Uterus (tissue), 4 donors: ENCODE data around the gene ADAMTS14. TPM values are rescaled to one million over a fixed set of nuclear protein-coding genes. Genes with fewer than 3 reads are reported as not detected.
A peak's percentile ranks its signal among the peaks of the same experiment; 100 is the strongest.

Experiments
- DNase-seq, 2 donors: peaks; one replicate each; pipeline ENCODE4 v3.0.0-alpha.2; 2019 to 2020
- H3K27ac ChIP-seq, 2 donors: fragments of 200-600 bp; sonication (generic); 1 replicate in 1 of 2; 2 replicates in 1 of 2; pipeline ENCODE4 v1.5.1; 2016 to 2018
- H3K27me3 ChIP-seq, 2 donors: fragments of 200-600 bp; sonication (generic); one replicate each; pipeline ENCODE4 v1.5.1; 2018 to 2019; ENCODE audit warnings: control low read depth in 1 of 2
- H3K36me3 ChIP-seq, 2 donors: fragments of 200-600 bp; sonication (generic); one replicate each; pipeline ENCODE4 v1.5.1; 2019; ENCODE audit warnings: control low read depth in 1 of 2
- H3K4me1 ChIP-seq, 2 donors: fragments of 200-600 bp; sonication (generic); one replicate each; pipeline ENCODE4 v1.5.1; 2018 to 2019; ENCODE audit warnings: control low read depth in 1 of 2
- H3K4me3 ChIP-seq, 2 donors: fragments of 200-600 bp; sonication (generic); 1 replicate in 1 of 2; 2 replicates in 1 of 2; pipeline ENCODE4 v1.5.1; 2018 to 2019; ENCODE audit warnings: mild to moderate bottlenecking in 1 of 2
- H3K9me3 ChIP-seq, 2 donors: fragments of 200-600 bp; sonication (generic); one replicate each; pipeline ENCODE4 v1.5.1; 2019; ENCODE audit warnings: control low read depth in 1 of 2
- POLR2A ChIP-seq, 2 donors: fragments of 450-650 bp; IDR thresholded peaks; one replicate each; pipeline ENCODE4 v1.6.1; 2016; ENCODE audit warnings: antibody characterized with exemption in 2 of 2, mild to moderate bottlenecking in 1 of 2, moderate library complexity in 1 of 2
- intact Hi-C: fragments of 100-400 bp; cut with DNase I; formaldehyde crosslinking; loops from one replicate; pipeline ENCODE4 v1.15.1; 2023; ENCODE audit warnings: low total_unique reads
- total RNA-seq, 4 donors: library from RNA; depleted of rRNA in 3 of 4; stranded (reverse); fragments of >200 nt in 3 of 4; gene quantifications; one replicate each; pipeline versions ENCODE4 v1.1.0 to v1.2.4, GENCODE V29; 2014 to 2023
- TF ChIP-seq, protein P1 (sequence below), 4 experiments: fragments of 200-600 bp in 2 of 4; fragments of 450-650 bp in 2 of 4; sonication (generic) in 2 of 4; IDR thresholded peaks; one replicate each; pipeline ENCODE4 v1.5.1; 2016 to 2019; ENCODE audit warnings: antibody characterized with exemption in 4 of 4, mild to moderate bottlenecking in 2 of 4, moderate library complexity in 1 of 4
- donor health status: DM: yes; HTN: yes; CAD: no.

Gene ADAMTS14
- total RNA-seq, 4 donors from 2014 or later = 0.18 to 3.7 TPM; not detected in 2

DNA sequence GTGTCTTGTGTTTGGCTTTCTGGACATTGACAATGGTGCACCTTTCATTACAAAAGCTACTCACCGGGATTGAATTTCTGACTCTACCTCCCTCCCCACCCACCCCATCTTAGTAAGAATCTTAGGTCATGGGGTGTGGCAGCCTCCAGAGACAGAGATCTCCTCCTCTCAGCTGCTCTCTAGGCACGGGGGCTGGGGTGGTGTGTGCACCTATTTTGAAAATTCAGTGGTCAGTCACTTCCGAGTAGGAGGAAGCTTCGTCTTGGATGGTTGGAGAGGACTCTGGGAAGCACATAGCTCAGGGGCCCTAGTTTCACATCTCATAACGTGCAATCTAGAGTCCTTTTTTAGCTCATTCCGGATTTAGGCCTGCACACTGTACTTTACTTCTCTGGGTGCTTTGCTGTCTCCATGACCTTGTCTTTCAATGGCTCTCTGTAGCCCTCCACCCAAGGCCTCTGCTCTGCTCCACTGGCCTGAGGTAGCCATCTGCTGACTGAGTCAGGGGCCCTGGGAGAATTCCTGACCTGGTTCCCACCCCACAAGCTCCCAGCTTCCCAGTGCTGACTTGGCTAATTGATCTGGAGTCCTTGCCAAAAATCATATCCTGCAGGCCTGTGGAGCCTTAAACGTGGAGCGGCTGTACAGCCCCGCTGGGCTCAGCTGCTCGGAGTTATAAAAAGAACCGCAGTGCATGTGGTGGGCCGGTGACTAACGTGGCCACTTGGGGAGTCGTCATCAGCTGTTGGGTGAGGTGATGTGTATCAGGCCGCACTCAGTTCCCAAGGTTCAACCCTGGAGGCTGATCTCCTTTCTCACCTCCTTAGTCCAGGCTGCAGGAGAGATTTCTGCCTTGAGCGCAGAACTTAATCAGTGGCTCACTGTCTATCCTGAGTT is 19.3 kb upstream of the ADAMTS14 start:
- no peaks in the 10 kb centered on the region for H3K36me3 ChIP-seq
- DNase-seq = peak in 1 of 2 donors; percentile 38
- no peak overlapping the region for H3K27ac ChIP-seq
- intact Hi-C loops = no loop called here
- no peak for TF ChIP-seq POLR2A (IDR thresholded peaks at IDR 0.05)
- TF ChIP-seq, protein P1, sequence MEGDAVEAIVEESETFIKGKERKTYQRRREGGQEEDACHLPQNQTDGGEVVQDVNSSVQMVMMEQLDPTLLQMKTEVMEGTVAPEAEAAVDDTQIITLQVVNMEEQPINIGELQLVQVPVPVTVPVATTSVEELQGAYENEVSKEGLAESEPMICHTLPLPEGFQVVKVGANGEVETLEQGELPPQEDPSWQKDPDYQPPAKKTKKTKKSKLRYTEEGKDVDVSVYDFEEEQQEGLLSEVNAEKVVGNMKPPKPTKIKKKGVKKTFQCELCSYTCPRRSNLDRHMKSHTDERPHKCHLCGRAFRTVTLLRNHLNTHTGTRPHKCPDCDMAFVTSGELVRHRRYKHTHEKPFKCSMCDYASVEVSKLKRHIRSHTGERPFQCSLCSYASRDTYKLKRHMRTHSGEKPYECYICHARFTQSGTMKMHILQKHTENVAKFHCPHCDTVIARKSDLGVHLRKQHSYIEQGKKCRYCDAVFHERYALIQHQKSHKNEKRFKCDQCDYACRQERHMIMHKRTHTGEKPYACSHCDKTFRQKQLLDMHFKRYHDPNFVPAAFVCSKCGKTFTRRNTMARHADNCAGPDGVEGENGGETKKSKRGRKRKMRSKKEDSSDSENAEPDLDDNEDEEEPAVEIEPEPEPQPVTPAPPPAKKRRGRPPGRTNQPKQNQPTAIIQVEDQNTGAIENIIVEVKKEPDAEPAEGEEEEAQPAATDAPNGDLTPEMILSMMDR (IDR thresholded peaks at IDR 0.05) = no peak
- no peaks in the 10 kb centered on the region for H3K9me3 ChIP-seq
- H3K27me3 ChIP-seq = no peaks in the 10 kb centered on the region
- H3K4me3 ChIP-seq = no peak overlapping the region
- no peaks in the 10 kb centered on the region for H3K4me1 ChIP-seq

DNA sequence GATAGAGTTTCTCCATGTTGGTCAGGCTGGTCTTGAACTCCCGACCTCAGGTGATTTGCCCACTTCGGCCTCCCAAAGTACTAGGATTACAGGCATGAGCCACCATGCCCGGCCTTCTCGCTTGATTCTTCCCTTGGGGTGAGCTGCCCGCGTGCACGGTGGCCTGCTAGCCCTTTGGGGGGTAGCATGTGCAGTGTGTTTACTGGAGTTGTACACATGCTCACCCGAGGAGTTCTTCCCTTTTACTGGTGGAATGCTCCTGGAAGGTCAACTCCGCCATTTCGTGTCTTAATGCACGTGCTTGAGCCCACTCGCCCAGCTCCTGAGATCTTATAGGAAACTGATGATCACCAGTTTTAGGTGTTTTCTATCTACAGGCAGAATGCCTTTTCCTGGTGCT is 17.0 kb upstream of the ADAMTS14 start:
- DNase-seq = no peak
- no peaks in the 10 kb centered on the region for H3K9me3 ChIP-seq
- intact Hi-C loops = no loop called here
- no peak overlapping the region for H3K27ac ChIP-seq
- no peaks in the 10 kb centered on the region for H3K4me1 ChIP-seq
- TF ChIP-seq POLR2A (IDR thresholded peaks at IDR 0.05) = no peak
- TF ChIP-seq, protein P1 (IDR thresholded peaks at IDR 0.05) = no peak
- no peak overlapping the region for H3K4me3 ChIP-seq
- no peaks in the 10 kb centered on the region for H3K36me3 ChIP-seq
- H3K27me3 ChIP-seq = no peaks in the 10 kb centered on the region

DNA sequence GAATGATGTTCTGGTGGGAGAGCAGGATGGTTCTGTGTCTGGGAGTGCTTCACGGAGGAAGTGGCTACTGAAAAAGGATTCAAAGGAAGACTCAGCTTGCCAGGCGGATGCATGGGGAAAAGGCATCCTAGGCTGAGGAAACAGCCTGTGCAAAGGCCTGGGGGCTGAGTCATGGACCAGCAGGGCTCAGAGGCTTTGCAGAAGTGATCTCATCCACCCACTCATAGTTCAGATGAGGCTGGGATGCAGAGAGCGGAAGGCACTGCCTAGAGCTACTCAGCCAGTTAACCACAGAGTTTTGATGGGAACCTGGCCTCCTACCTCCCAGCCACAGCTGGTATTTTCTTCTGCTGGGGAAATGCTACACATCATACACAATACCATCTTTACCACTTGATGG is 15.8 kb upstream of the ADAMTS14 start:
- no peaks in the 10 kb centered on the region for H3K4me1 ChIP-seq
- H3K27me3 ChIP-seq = no peaks in the 10 kb centered on the region
- H3K9me3 ChIP-seq = no peaks in the 10 kb centered on the region
- H3K27ac ChIP-seq = no peak overlapping the region
- H3K36me3 ChIP-seq = no peaks in the 10 kb centered on the region
- no peak for TF ChIP-seq POLR2A (IDR thresholded peaks at IDR 0.05)
- TF ChIP-seq, protein P1 (IDR thresholded peaks at IDR 0.05) = no peak
- intact Hi-C loops = no loop called here
- no peak overlapping the region for H3K4me3 ChIP-seq
- no peak for DNase-seq

DNA sequence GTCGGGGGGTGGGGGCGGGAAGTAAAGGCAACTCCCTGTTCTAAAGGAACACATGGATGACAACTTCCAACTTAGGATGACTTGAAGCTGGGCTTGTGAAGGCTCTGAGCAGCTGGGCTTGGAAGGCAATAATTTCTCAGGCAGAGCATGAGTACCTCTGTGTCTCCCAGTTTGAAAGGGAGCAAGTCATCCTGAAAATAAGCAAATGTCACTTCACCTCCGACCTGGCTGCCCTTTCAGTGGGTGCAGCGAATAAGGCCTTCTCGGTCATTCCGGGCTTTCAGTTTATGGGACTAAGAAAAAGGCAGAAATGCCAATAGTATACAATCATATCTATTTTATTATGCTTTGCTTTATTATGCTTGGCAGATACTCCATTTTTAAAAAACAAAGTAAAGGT is 15.3 kb upstream of the ADAMTS14 start:
- H3K27ac ChIP-seq = no peak overlapping the region
- DNase-seq = no peak
- no peak overlapping the region for H3K4me3 ChIP-seq
- no peak for TF ChIP-seq POLR2A (IDR thresholded peaks at IDR 0.05)
- TF ChIP-seq, protein P1 (IDR thresholded peaks at IDR 0.05) = no peak
- intact Hi-C loops = no loop called here
- H3K4me1 ChIP-seq = no peaks in the 10 kb centered on the region
- H3K36me3 ChIP-seq = no peaks in the 10 kb centered on the region
- no peaks in the 10 kb centered on the region for H3K9me3 ChIP-seq
- H3K27me3 ChIP-seq = no peaks in the 10 kb centered on the region

DNA sequence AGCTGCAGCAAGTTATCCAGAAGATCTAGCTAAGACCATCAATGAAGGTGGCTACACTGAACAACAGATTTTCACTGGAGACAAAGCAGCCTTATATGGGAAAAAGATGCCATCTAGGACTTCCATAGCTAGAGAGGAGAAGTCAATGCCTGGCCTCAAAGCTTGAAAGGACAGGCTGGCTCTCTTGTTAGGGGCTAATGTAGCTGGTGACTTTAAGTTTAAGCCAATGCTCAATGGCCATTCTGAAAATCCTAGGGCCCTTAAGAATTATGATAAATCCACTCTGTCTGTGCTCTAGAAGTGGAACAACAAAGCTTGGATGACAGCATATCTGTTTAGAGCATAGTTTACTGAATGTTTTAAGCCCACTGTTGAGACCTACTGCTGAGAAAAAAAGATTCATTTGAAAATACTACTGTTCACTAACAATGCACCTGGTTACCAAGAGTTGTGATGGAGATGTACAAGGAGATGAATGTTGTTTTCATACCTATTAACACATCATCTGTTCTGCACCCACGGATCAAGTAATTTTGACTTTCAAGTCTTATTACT is 13.6 kb upstream of the ADAMTS14 start:
- no peak overlapping the region for H3K4me3 ChIP-seq
- H3K9me3 ChIP-seq = no peaks in the 10 kb centered on the region
- no peak for DNase-seq
- H3K36me3 ChIP-seq = no peaks in the 10 kb centered on the region
- no peaks in the 10 kb centered on the region for H3K4me1 ChIP-seq
- TF ChIP-seq POLR2A (IDR thresholded peaks at IDR 0.05) = no peak
- TF ChIP-seq, protein P1 (IDR thresholded peaks at IDR 0.05) = no peak
- intact Hi-C loops = no loop called here
- H3K27me3 ChIP-seq = no peaks in the 10 kb centered on the region
- H3K27ac ChIP-seq = no peak overlapping the region
